M059J (cell line): ENCODE data around the gene EMP1. TPM values are rescaled to one million over a fixed set of nuclear protein-coding genes. Genes with fewer than 3 reads are reported as not detected.
"Not testable (repeated sequence)": the region's sequence is repeated elsewhere in the genome, so short reads cannot be mapped to it uniquely, and the experiment has no call there.

Source experiments
- DNase-seq: peaks from one replicate; pipeline ENCODE4 v3.0.0-alpha.2; 2012; ENCODE audit warnings: low read depth
- total RNA-seq: library from RNA; depleted of rRNA; stranded (reverse); fragments of >200 nt; shearing (Covaris generic); gene quantifications from 2 replicates; pipeline ENCODE4 v1.2.3, GENCODE V29; 2014; rRNA removed

Gene EMP1
- total RNA-seq, 1 experiment from 2014 or later = 28.9 TPM

- DNase-seq = no peak
These were observed 60.9 kb downstream of the EMP1 start for GRCh38 chr12:13257356-13257875.

GRCh38 chr12:13258197-13258596 is 61.7 kb downstream of the EMP1 start:
- no peak for DNase-seq

GRCh38 chr12:13258717-13259119 is 62.2 kb downstream of the EMP1 start:
- DNase-seq = no peak

GRCh38 chr12:13259625-13260024 is 63.1 kb downstream of the EMP1 start:
- not testable (repeated sequence) for DNase-seq

- not testable (repeated sequence) for DNase-seq
These were observed 71.3 kb downstream of the EMP1 start for GRCh38 chr12:13267826-13268225.

- DNase-seq = no peak
These were observed 72.1 kb downstream of the EMP1 start for GRCh38 chr12:13268581-13268980.

Other genes starting within 250 kb of the EMP1 start
- not detected in 2 replicates for gene GPRC5D, start 244.6 kb upstream of the EMP1 start, total RNA-seq
- 9.4 and 20.5 TPM in 2 replicates for gene HEBP1, start 196.5 kb upstream of the EMP1 start, total RNA-seq
- 5.1 TPM in 2 replicates for gene FAM234B, start 152.3 kb upstream of the EMP1 start, total RNA-seq
- not detected in 2 replicates for gene GSG1, start 93.1 kb upstream of the EMP1 start, total RNA-seq